Vagina (tissue), 2 donors: ENCODE results near the gene MYRIP.

ENCODE experiments used
- CTCF ChIP-seq, 3 experiments: fragments of 450-650 bp in 2 of 3; fragments of 200-600 bp in 1 of 3; sonication (generic) in 1 of 3; IDR thresholded peaks; one replicate each; pipeline ENCODE4 v1.5.1; 2017 to 2019; ENCODE audit warnings: antibody characterized with exemption in 3 of 3, mild to moderate bottlenecking in 2 of 3, moderate library complexity in 2 of 3
- POLR2A ChIP-seq, 2 donors: fragments of 450-650 bp; IDR thresholded peaks; one replicate each; pipeline ENCODE4 v1.6.1; 2017; ENCODE audit warnings: antibody characterized with exemption in 2 of 2, mild to moderate bottlenecking in 2 of 2, moderate library complexity in 2 of 2
- POLR2AphosphoS5 ChIP-seq, 2 donors: sonication (generic); formaldehyde crosslinking; IDR thresholded peaks; one replicate each; pipeline ENCODE4 v1.9.0; 2017; ENCODE audit warnings: antibody characterized with exemption in 2 of 2, mild to moderate bottlenecking in 2 of 2, low read depth in 1 of 2; ENCODE audit not compliant: insufficient read depth in 1 of 2

DNA sequence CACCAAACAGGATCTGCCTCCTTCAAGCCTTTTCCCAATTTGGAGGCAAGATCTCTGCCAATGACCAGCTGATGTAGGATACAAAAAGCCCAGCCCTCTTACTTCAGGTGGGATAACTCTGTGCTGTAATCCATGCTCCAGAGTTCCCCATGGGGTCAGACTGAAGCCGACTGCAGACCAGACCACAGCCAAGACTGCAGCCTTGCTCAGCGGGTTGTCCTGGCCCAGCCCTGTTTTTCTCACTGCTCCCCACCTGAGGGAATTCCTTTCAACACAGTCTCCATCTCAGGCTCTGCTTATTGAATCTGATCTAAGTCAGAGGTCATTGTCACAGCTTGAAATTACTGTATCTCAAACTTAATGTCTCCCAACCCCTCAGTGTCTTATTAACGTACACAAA is 207.0 kb downstream of the MYRIP start:
- TF ChIP-seq CTCF (IDR thresholded peaks at IDR 0.05) (no peak), POLR2A (IDR thresholded peaks at IDR 0.05) (no peak), POLR2AphosphoS5 (IDR thresholded peaks at IDR 0.05; ENCODE audit: insufficient read depth in 1 of 2, low read depth in 1 of 2) (no peak)
